B cell (primary cell): ENCODE data around the gene RALGAPB. TPM values are rescaled to one million over a fixed set of nuclear protein-coding genes. Genes with fewer than 3 reads are reported as not detected.
"Not testable (repeated sequence)": the region's sequence is repeated elsewhere in the genome, so short reads cannot be mapped to it uniquely, and the experiment has no call there.

Experiments
- ATAC-seq: fragments of 200-7000 bp; cut with Tn5 transposase; one replicate; pipeline ENCODE4 v1.10.0; 2021; ENCODE audit warnings: low read depth, mild to moderate bottlenecking, moderate number of reproducible peaks, moderate library complexity
- CTCF ChIA-PET: fragments of 350-600 bp; sonication (Branson Sonifier 250); formaldehyde crosslinking; loops from one replicate; lab custom pipeline; 2021; ENCODE audit warnings: antibody characterized with exemption, inconsistent platforms; lab: Charles Lee
- POLR2A ChIA-PET: fragments of 350-600 bp; sonication (Branson Sonifier 250); formaldehyde crosslinking; loops from one replicate; lab custom pipeline; 2021; ENCODE audit warnings: antibody characterized with exemption; lab: Charles Lee
- DNase-seq: peaks from one replicate; pipeline ENCODE4 v3.0.0; 2013
- H2AFZ ChIP-seq: 2 replicates; pipeline ENCODE4 v1.6.1; 2012; ENCODE audit warnings: mild to moderate bottlenecking, low read depth, low read length; ENCODE audit not compliant: insufficient read depth, poor library complexity, severe bottlenecking
- H3K27ac ChIP-seq, 2 donors: 1 replicate in 1 of 2; 2 replicates in 1 of 2; pipeline ENCODE4 v1.5.1; 2012 to 2013; ENCODE audit warnings: low read length in 2 of 2, mild to moderate bottlenecking in 2 of 2, moderate library complexity in 1 of 2
- H3K27me3 ChIP-seq, 4 experiments: fragments of 200-600 bp in 1 of 4; sonication (generic) in 1 of 4; replicated peaks in 1 of 4; 1 replicate in 2 of 4; 2 replicates in 2 of 4; pipeline versions ENCODE4 v1.6.1 to v1.7.0; 2013 to 2016; ENCODE audit warnings: low read length in 3 of 4, mild to moderate bottlenecking in 2 of 4, mixed read lengths in 1 of 4, moderate library complexity in 1 of 4; ENCODE audit not compliant: insufficient read depth in 4 of 4, control insufficient read depth in 3 of 4; ENCODE audit errors: control extremely low read depth in 1 of 4
- H3K36me3 ChIP-seq, 2 experiments: replicated peaks in 1 of 2; 1 replicate in 1 of 2; 2 replicates in 1 of 2; pipeline versions ENCODE4 v1.6.1 to v1.7.1; 2013; ENCODE audit warnings: low read length in 1 of 2; ENCODE audit not compliant: insufficient read depth in 2 of 2, control insufficient read depth in 1 of 2; ENCODE audit errors: control extremely low read depth in 1 of 2, extremely low read depth in 1 of 2
- H3K4me1 ChIP-seq, 2 donors: fragments of 200-600 bp in 1 of 2; sonication (generic) in 1 of 2; 1 replicate in 1 of 2; 2 replicates in 1 of 2; pipeline versions ENCODE4 v1.5.1 to v1.6.1; 2013 to 2017; ENCODE audit warnings: low read length in 2 of 2; ENCODE audit not compliant: control insufficient read depth in 2 of 2, insufficient read depth in 2 of 2
- H3K4me2 ChIP-seq: replicated peaks from 2 replicates; pipeline ENCODE3; 2012; ENCODE audit warnings: mild to moderate bottlenecking, low read depth, low read length; ENCODE audit not compliant: poor library complexity, severe bottlenecking
- H3K4me3 ChIP-seq, 5 experiments: fragments of 200-600 bp in 1 of 5; sonication (generic) in 1 of 5; 1 replicate in 3 of 5; 2 replicates in 2 of 5; pipeline versions ENCODE4 v1.5.1 to v1.7.0; 2011 to 2016; ENCODE audit warnings: low read length in 4 of 5, mild to moderate bottlenecking in 4 of 5, low read depth in 2 of 5, control low read depth in 1 of 5, moderate library complexity in 1 of 5; ENCODE audit not compliant: insufficient read depth in 1 of 5; ENCODE audit errors: control extremely low read depth in 1 of 5, extremely low read depth in 1 of 5
- H3K79me2 ChIP-seq: fragments of 200-600 bp; sonication (generic); one replicate; pipeline ENCODE4 v1.6.0; 2016; ENCODE audit warnings: low read length; ENCODE audit not compliant: control insufficient read depth, insufficient read depth
- H3K9ac ChIP-seq: fragments of 200-600 bp; sonication (generic); 2 replicates; pipeline ENCODE4 v1.6.1; 2017; ENCODE audit warnings: mild to moderate bottlenecking, low read length, moderate library complexity
- H3K9me3 ChIP-seq, 3 donors: one replicate each; pipeline versions ENCODE4 v1.6.1 to v1.7.1; 2013; ENCODE audit warnings: low read length in 2 of 3; ENCODE audit not compliant: control insufficient read depth in 2 of 3, insufficient read depth in 1 of 3; ENCODE audit errors: control extremely low read depth in 1 of 3
- H4K20me1 ChIP-seq: 2 replicates; pipeline ENCODE4 v1.6.0; 2012; ENCODE audit warnings: mild to moderate bottlenecking, low read length; ENCODE audit not compliant: insufficient read depth, control insufficient read depth, poor library complexity, severe bottlenecking
- H3K27ac Mint-ChIP-seq: one replicate; pipeline ENCODE4 v1.8.0; 2021; ENCODE audit warnings: mixed read lengths
- H3K27me3 Mint-ChIP-seq: one replicate; pipeline ENCODE4 v1.8.0; 2021; ENCODE audit warnings: mixed read lengths
- H3K4me1 Mint-ChIP-seq: one replicate; pipeline ENCODE4 v1.8.0; 2021; ENCODE audit warnings: mixed read lengths
- H3K4me3 Mint-ChIP-seq: one replicate; pipeline ENCODE4 v1.8.0; 2021; ENCODE audit warnings: mixed read lengths
- H3K9me3 Mint-ChIP-seq: one replicate; pipeline ENCODE4 v1.8.0; 2022; ENCODE audit warnings: mixed read lengths; ENCODE audit not compliant: insufficient read depth
- CTCF ChIP-seq: fragments of 200-600 bp; IDR thresholded peaks from one replicate; pipeline ENCODE4 v1.8.0; 2022; ENCODE audit warnings: antibody characterized with exemption, mild to moderate bottlenecking
- EZH2 ChIP-seq: IDR thresholded peaks from 2 replicates; pipeline ENCODE4 v1.6.1; 2012; ENCODE audit warnings: borderline replicate concordance, low read depth, mild to moderate bottlenecking, moderate library complexity, low read length; ENCODE audit not compliant: insufficient read depth, poor library complexity, severe bottlenecking
- WGBS: methylation state at CpG from one replicate; pipeline ENCODE4 v1.1.5; 2013; ENCODE audit warnings: missing lambda C conversion rate; ENCODE audit not compliant: insufficient coverage; 5-methylcytosine and 5-hydroxymethylcytosine counted together
- intact Hi-C: fragments of 100-400 bp; cut with micrococcal nuclease; formaldehyde crosslinking; loops from one replicate; pipeline ENCODE4 v1.10.0; 2022
- polyA plus RNA-seq: library from polyadenylated mRNA; depleted of rRNA; stranded (reverse); fragments of >200 nt; gene quantifications from 2 replicates; pipeline ENCODE4 v1.2.3, GENCODE V29; 2012
- total RNA-seq, 2 donors: library from RNA; stranded (reverse); fragments of 120-200 nt in 1 of 2; gene quantifications; 1 replicate in 1 of 2; 2 replicates in 1 of 2; pipeline versions ENCODE4 v1.2.3 to v1.2.4, GENCODE V29; 2013 to 2022

The RALGAPB gene
- total and polyA plus RNA-seq, 2 donors (not counting 1 experiment from before 2014, with no cell fraction given), result 15.0 to 58.3 TPM

GRCh38 chr20:38435555-38435939 is 37.1 kb upstream of the RALGAPB start:
- TF ChIP-seq EZH2, result no peak
- peak; percentile 53 for TF ChIP-seq CTCF
- peaks cover 27% of the 10 kb centered on the region for H3K4me1 Mint-ChIP-seq
- Histone ChIP-seq H3K27ac (no peak overlapping the region), H3K4me3 (no peak overlapping the region), H3K79me2 (peaks cover 32% of the 10 kb centered on the region), H3K9me3 (no peaks in the 10 kb centered on the region), H3K9ac (no peak overlapping the region), H3K4me1 (peaks cover 11 to 13% of the 10 kb centered on the region in 2 donors), H3K4me2 (peak overlapping the region; percentile 83), H3K27me3 (peaks cover 0 to 7% (median 0%) of the 10 kb centered on the region in 4 experiments), H2AFZ (peak overlapping the region; percentile 83), H3K36me3 (peaks cover 0 to 22% of the 10 kb centered on the region in 2 experiments), H4K20me1 (peaks cover 38% of the 10 kb centered on the region)
- no peak for ATAC-seq
- WGBS, result 84% methylated on average over 5 of the region's 6 CpGs
- H3K27ac Mint-ChIP-seq, result peak overlapping the region; percentile 98
- H3K27me3 Mint-ChIP-seq, result peaks cover 12% of the 10 kb centered on the region
- POLR2A ChIA-PET, result interaction anchor here (0.8 to 1.3 kb wide), 5 partner anchors 10 to 37 kb away, joined by 3 to 36 read pairs (median 3); partner anchors contain the start of gene RALGAPB
- CTCF ChIA-PET, result interaction anchor here (0.8 to 6.1 kb wide), 7 partner anchors 11 to 378 kb away, joined by 3 to 156 read pairs (median 4); partner anchors contain the start of genes ACTR5 and RALGAPB
- no peak for DNase-seq
- peak overlapping the region; percentile 99 for H3K4me3 Mint-ChIP-seq
- intact Hi-C loops, result loop anchor here (1.0 to 2.0 kb wide), 3 partner anchors 11 to 403 kb away; partner anchors contain the start of genes RPRD1B and TTI1
- no peaks in the 10 kb centered on the region for H3K9me3 Mint-ChIP-seq

- Mint-ChIP-seq H3K9me3 (no peaks in the 10 kb centered on the region), H3K4me3 (no peak overlapping the region), H3K27ac (no peak overlapping the region), H3K27me3 (peaks cover 20% of the 10 kb centered on the region), H3K4me1 (peaks cover 19% of the 10 kb centered on the region)
- CTCF ChIA-PET, result interaction anchor here (0.6 to 2.9 kb wide), 4 partner anchors 9 to 320 kb away, joined by 3 to 21 read pairs (median 4); no protein-coding TSS in a partner anchor
- DNase-seq (no peak), ATAC-seq (no peak)
- H2AFZ ChIP-seq, result no peak overlapping the region
- peaks cover 0 to 9% (median 2%) of the 10 kb centered on the region in 4 experiments for H3K27me3 ChIP-seq
- no peak overlapping the region for H3K4me2 ChIP-seq
- 94% methylated on average over 4 of the region's 6 CpGs for WGBS
- peaks cover 17% of the 10 kb centered on the region for H4K20me1 ChIP-seq
- intact Hi-C loops, result no loop called here
- H3K4me1 ChIP-seq, result peaks cover 11 to 13% of the 10 kb centered on the region in 2 donors
- H3K36me3 ChIP-seq, result peaks cover 0 to 5% of the 10 kb centered on the region in 2 experiments
- H3K79me2 ChIP-seq, result peaks cover 17% of the 10 kb centered on the region
- no peak for TF ChIP-seq CTCF
- no peak for TF ChIP-seq EZH2
- H3K27ac ChIP-seq, result no peak overlapping the region
- H3K4me3 ChIP-seq, result no peak overlapping the region
- no peak overlapping the region for H3K9ac ChIP-seq
- no peaks in the 10 kb centered on the region for H3K9me3 ChIP-seq
- POLR2A ChIA-PET, result interaction anchor here (0.9 kb wide), 1 partner anchor 8 kb away, joined by 3 read pairs; no protein-coding TSS in a partner anchor
These were observed 34.8 kb upstream of the RALGAPB start for GRCh38 chr20:38437796-38438195.

- H3K9ac ChIP-seq, H3K27ac Mint-ChIP-seq, intact Hi-C loops, H3K4me1 Mint-ChIP-seq, H2AFZ ChIP-seq, ATAC-seq, H3K4me2 ChIP-seq, H3K4me3 ChIP-seq, H3K36me3 ChIP-seq, H3K4me1 ChIP-seq, H4K20me1 ChIP-seq, H3K9me3 Mint-ChIP-seq, H3K9me3 ChIP-seq, POLR2A ChIA-PET, H3K27me3 ChIP-seq, H3K79me2 ChIP-seq, H3K27ac ChIP-seq, CTCF ChIA-PET, H3K4me3 Mint-ChIP-seq, DNase-seq: not testable (repeated sequence)
- WGBS, result 100% methylated on average over 4 of the region's 8 CpGs
- H3K27me3 Mint-ChIP-seq, result peaks cover 20% of the 10 kb centered on the region
These were observed 31.5 kb upstream of the RALGAPB start for GRCh38 chr20:38441110-38441509.
